ENCODE measurements around the gene TSEN54. TPM values are rescaled to one million over a fixed set of nuclear protein-coding genes. Genes with fewer than 3 reads are reported as not detected.

TSEN54 gene
- total and polyA plus RNA-seq, 4 donors = 9.1 to 15.1 (median 12.3) TPM

DNA sequence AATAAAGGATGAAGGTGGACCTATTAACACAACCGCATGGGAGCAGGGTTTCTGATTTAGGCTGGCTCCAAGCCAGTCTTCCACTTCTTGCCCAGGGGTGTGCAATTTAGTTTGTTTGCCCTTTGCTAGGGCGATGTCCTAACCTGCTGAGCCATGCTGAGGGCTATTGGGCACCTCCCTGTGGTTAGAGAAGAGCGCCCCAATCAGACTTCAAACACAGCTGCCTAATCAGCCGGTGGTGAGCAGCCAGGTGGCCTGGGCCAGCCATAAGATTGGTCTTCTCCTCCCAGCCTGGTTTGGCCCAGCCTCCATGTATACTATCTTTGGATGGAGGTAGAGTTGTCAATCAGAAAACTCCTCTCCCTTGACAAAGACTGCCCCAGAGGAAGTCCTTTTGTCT, 44.2 kb upstream of the TSEN54 start (continued):
- TF ChIP-seq, protein P1, sequence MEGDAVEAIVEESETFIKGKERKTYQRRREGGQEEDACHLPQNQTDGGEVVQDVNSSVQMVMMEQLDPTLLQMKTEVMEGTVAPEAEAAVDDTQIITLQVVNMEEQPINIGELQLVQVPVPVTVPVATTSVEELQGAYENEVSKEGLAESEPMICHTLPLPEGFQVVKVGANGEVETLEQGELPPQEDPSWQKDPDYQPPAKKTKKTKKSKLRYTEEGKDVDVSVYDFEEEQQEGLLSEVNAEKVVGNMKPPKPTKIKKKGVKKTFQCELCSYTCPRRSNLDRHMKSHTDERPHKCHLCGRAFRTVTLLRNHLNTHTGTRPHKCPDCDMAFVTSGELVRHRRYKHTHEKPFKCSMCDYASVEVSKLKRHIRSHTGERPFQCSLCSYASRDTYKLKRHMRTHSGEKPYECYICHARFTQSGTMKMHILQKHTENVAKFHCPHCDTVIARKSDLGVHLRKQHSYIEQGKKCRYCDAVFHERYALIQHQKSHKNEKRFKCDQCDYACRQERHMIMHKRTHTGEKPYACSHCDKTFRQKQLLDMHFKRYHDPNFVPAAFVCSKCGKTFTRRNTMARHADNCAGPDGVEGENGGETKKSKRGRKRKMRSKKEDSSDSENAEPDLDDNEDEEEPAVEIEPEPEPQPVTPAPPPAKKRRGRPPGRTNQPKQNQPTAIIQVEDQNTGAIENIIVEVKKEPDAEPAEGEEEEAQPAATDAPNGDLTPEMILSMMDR (IDR thresholded peaks at IDR 0.05; ENCODE audit: low read depth, low read length, missing input control) = no peak
- TF ChIP-seq, protein P2, sequence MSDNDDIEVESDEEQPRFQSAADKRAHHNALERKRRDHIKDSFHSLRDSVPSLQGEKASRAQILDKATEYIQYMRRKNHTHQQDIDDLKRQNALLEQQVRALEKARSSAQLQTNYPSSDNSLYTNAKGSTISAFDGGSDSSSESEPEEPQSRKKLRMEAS (IDR thresholded peaks at IDR 0.05) = no peak
- TF ChIP-seq SP1 (IDR thresholded peaks at IDR 0.05) = peak; percentile 21

DNA sequence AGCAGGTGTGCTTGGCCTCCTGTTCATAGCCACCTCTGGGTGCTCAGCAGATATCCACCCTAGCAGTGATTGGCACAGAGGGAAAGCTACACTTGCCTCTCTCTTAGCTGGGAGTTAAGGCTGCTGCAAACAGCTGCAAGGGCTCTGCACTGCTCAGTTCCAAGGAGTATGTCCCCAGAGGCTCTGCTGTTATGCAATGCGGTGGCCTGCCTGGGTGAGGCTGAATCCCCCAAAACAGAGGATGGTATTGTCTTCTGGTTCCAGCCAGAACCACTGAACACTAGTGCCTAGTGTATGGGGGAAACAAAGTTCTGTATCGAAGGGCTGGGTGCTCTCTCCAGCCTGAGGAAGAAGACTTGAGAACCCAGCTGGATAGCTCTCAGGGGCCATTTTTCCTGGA, 43.1 kb upstream of the TSEN54 start:
- Histone ChIP-seq H3K4me3 (ENCODE audit: low read depth in 1 of 3, low read length in 3 of 3) (no peak overlapping the region), H3K9ac (ENCODE audit: low read depth in 1 of 2, low read length in 2 of 2) (no peak overlapping the region), H3K27ac (ENCODE audit: low read depth in 1 of 2, low read length in 2 of 2) (no peak overlapping the region), H3K36me3 (ENCODE audit: control insufficient read depth in 4 of 4, insufficient read depth in 3 of 4, low read depth in 1 of 4, low read length in 3 of 4) (peaks cover 0 to 7% (median 3%) of the 10 kb centered on the region in 4 donors), H3K27me3 (ENCODE audit: control insufficient read depth in 4 of 4, insufficient read depth in 4 of 4, low read length in 3 of 4) (no peaks in the 10 kb centered on the region), H3K4me1 (ENCODE audit: control insufficient read depth in 4 of 4, insufficient read depth in 4 of 4, low read length in 3 of 4) (peaks cover 0 to 20% (median 10%) of the 10 kb centered on the region in 4 donors), H3K9me3 (ENCODE audit: control insufficient read depth in 4 of 4, low read length in 3 of 4) (no peaks in the 10 kb centered on the region)
- WGBS = 95% methylated on average over 2 of the region's 2 CpGs
- TF ChIP-seq TAF1 (conservative IDR thresholded peaks at IDR 0.05) = no peak
- DNase-seq (ENCODE audit: low spot score) = no peak

DNA sequence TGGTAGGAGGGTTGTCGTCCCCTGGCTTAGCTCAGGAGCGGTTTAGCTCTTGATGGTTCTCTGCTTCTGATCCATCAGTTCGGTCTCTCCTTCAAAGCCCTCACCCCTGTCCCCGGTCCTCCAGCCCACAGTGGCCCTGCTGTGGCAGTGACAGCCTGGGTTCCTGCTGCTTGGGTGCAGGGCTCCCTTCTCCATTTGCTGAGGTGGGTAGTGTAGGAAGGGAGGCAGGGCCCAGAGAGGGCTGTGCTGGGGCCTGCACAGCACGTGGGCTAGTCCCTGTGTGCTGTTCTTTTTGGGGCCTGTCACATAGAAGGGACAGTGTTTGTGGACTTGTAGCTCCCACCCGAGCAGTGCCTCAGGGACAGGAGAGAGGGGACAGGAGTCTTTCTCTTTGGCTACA, 41.6 kb upstream of the TSEN54 start:
- DNase-seq (ENCODE audit: low spot score) = no peak
- WGBS = 91% methylated on average over 6 of the region's 6 CpGs

More for the DNA sequence above, 41.6 kb upstream of the TSEN54 start:
- Histone ChIP-seq H3K4me3 (ENCODE audit: low read depth in 1 of 3, low read length in 3 of 3) (no peak overlapping the region), H3K27ac (ENCODE audit: low read depth in 1 of 2, low read length in 2 of 2) (no peak overlapping the region), H3K27me3 (ENCODE audit: control insufficient read depth in 4 of 4, insufficient read depth in 4 of 4, low read length in 3 of 4) (no peaks in the 10 kb centered on the region), H3K9me3 (ENCODE audit: control insufficient read depth in 4 of 4, low read length in 3 of 4) (no peaks in the 10 kb centered on the region), H3K4me1 (ENCODE audit: control insufficient read depth in 4 of 4, insufficient read depth in 4 of 4, low read length in 3 of 4) (peaks cover 0 to 15% (median 10%) of the 10 kb centered on the region in 4 donors), H3K9ac (ENCODE audit: low read depth in 1 of 2, low read length in 2 of 2) (no peak overlapping the region), H3K36me3 (ENCODE audit: control insufficient read depth in 4 of 4, insufficient read depth in 3 of 4, low read depth in 1 of 4, low read length in 3 of 4) (peaks cover 0 to 7% (median 3%) of the 10 kb centered on the region in 4 donors)
- TF ChIP-seq HNF4G (IDR thresholded peaks at IDR 0.05) (no peak), FOXA2 (IDR thresholded peaks at IDR 0.05) (no peak), FOXA1 (IDR thresholded peaks at IDR 0.05) (no peak), GABPA (IDR thresholded peaks at IDR 0.05 in 1 of 2, conservative IDR thresholded peaks at IDR 0.05 in 1 of 2) (no peak), HNF4A (conservative IDR thresholded peaks at IDR 0.05) (no peak), YY1 (IDR thresholded peaks at IDR 0.05) (no peak), TAF1 (conservative IDR thresholded peaks at IDR 0.05) (no peak), EGR1 (IDR thresholded peaks at IDR 0.05; ENCODE audit: low read depth in 2 of 2) (no peak), NR2F2 (IDR thresholded peaks at IDR 0.05) (no peak), RAD21 (IDR thresholded peaks at IDR 0.05) (no peak), JUND (IDR thresholded peaks at IDR 0.05) (no peak)
- TF ChIP-seq, protein P2 (IDR thresholded peaks at IDR 0.05) = no peak
- TF ChIP-seq, protein P3, sequence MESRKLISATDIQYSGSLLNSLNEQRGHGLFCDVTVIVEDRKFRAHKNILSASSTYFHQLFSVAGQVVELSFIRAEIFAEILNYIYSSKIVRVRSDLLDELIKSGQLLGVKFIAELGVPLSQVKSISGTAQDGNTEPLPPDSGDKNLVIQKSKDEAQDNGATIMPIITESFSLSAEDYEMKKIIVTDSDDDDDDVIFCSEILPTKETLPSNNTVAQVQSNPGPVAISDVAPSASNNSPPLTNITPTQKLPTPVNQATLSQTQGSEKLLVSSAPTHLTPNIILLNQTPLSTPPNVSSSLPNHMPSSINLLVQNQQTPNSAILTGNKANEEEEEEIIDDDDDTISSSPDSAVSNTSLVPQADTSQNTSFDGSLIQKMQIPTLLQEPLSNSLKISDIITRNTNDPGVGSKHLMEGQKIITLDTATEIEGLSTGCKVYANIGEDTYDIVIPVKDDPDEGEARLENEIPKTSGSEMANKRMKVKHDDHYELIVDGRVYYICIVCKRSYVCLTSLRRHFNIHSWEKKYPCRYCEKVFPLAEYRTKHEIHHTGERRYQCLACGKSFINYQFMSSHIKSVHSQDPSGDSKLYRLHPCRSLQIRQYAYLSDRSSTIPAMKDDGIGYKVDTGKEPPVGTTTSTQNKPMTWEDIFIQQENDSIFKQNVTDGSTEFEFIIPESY (IDR thresholded peaks at IDR 0.05) = no peak
- TF ChIP-seq, protein P4, sequence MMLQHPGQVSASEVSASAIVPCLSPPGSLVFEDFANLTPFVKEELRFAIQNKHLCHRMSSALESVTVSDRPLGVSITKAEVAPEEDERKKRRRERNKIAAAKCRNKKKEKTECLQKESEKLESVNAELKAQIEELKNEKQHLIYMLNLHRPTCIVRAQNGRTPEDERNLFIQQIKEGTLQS (IDR thresholded peaks at IDR 0.05) = no peak
- TF ChIP-seq, protein P1 (IDR thresholded peaks at IDR 0.05; ENCODE audit: low read depth, low read length, missing input control) = no peak
